HG02852 (cell line): Measurements from ENCODE around the gene BSG.
"Not testable (repeated sequence)": the region's sequence is repeated elsewhere in the genome, so short reads cannot be mapped to it uniquely, and the experiment has no call there.

ENCODE experiments used
- ATAC-seq: cut with Tn5 transposase; IDR thresholded peaks from one replicate; pipeline ENCODE4 v1.9.1; 2021; ENCODE audit warnings: mild to moderate bottlenecking, moderate library complexity; ENCODE audit not compliant: unreplicated experiment

Gene BSG

DNA sequence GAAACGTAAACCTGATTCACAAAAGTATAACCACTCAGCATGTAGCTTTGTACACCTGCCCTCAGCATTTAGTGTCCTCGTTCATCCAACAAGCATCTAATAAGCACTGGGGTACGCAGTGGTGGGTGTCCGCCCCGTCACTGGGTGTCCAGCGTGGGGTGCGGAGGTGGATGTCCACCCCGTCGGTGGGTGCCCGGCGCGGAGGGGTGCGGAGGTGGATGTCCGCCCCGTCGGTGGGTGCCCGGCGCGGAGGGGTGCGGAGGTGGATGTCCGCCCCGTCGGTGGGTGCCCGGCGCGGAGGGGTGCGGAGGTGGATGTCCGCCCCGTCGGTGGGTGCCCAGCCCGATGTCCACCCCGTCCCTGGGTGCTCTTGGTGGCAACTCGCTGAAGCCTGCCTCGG is 12.8 kb downstream of the BSG start:
- ATAC-seq = not testable (repeated sequence)

- ATAC-seq = no peak
Measured at GRCh38 chr19:585551-586110, 13.2 kb downstream of the BSG start.

GRCh38 chr19:588093-588740 is 15.8 kb downstream of the BSG start:
- no peak for ATAC-seq

GRCh38 chr19:588741-589692 is 16.6 kb downstream of the BSG start:
- no peak for ATAC-seq

- ATAC-seq = no peak
Measured at GRCh38 chr19:589693-590395, 17.4 kb downstream of the BSG start, which contains the start of gene HCN2. Gene HCN2 (plus strand): TSS chr19:589881. CDS start chr19:589946, 65 bp downstream.

DNA sequence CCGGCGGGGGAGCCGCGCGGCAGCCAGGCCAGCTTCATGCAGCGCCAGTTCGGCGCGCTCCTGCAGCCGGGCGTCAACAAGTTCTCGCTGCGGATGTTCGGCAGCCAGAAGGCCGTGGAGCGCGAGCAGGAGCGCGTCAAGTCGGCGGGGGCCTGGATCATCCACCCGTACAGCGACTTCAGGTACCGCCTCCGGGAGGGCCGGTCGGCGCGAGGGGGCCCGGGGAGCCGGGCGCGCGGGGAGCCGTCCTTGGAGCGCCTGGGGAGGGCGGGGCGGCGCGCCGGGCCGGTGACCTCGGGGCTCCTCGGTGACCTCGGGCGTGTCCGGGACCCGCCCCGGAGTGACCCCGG is 18.0 kb downstream of the BSG start:
- ATAC-seq = no peak

DNA sequence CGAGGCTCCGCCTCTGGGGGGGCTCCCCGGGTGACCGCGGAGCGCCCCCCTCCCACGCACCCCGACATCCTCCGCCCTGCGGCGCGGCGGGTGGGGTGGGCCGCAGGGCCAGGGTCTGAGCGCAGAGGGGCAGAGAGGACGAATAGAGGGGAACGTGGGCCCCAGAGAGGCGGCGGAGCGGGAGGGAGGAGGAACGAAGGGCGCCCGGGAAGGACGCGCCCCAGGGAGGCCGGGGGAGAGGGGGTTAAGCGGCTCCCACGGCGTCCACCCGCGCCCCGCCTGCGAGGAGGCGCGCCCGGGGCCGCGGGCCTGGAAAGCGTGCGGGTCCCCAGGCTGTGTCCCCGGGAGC is 18.3 kb downstream of the BSG start:
- no peak for ATAC-seq

DNA sequence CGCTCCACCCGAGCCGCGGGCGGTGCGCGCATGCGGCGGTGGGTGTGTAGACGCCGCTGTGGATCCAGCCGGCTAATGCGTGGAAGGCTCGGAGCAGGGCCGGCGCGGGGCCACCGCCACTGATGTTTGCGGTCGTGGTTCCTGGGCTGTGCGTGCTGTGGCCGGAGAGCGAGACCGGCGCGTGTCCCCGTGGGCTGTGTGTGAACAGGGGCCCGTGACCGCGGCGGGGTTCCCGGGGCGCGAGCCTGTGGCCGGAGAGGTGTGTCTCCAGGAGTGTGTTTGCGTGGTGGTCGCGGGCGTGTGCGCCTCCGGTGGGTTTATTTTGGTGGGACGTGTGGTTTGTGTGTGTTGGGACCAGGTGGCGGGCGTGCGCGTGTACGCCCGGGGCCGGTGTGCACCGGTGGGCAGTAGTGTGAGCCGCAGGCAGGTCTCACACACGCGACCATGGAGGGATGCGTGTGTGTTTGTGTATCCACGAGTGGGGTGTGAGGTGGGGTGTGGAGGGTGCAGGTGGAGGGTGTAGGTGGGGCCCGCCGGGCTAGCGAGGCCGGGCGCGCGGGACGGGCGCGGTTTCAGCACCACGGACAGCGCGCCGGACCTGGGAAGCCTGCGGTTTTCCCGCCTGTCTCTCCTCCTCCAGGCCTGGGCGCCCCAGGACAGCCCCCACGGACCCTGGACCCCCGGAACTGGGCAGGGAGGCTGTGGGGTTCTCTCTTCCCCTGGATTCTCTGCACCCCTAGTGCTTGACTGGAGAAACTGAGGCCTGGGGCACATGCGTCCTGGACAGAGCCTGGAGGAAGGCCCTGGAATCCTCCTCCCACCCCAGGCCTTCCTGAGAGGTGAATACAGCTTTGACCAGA is 18.9 kb downstream of the BSG start:
- ATAC-seq = no peak

DNA sequence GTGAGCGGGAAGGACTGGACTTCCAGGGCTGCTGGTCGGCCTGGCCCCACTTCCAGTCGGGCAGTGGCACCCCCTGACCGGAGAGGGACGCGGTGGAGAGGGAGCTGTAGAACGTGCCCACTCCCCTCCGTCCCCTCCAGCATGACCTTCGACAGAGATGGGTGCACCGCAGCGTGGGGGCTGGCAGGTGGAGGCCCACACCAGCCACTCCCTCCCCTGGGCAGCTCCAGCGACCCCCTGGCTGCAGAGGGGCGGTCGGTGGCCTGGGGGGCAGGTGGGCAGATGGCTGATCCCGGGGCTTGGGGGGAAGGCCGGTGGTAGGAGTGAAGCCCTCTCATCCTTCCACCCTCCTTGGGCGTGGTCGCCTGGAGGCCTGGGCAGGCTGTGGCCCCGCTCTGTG is 19.7 kb downstream of the BSG start:
- ATAC-seq = no peak

DNA sequence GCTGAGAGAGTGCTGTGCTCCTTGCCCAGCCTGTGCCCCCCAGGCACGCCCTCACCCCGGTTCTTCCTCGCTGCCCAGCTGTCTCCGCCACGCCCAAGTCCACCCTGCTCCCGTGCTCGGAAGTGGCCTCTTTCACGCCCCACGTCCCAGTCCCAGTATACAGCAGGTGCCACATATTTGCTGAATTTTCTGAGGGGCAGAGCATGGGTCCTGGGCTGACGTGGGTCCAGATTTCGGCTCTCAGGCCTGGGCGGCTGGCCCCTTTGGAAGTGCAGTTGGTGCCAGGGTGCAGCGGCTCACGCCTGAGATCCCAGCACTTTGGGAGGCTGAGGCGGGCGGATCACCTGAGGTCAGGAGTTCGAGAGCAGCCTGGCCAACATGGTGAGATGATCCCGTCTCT is 20.7 kb downstream of the BSG start:
- ATAC-seq = no peak

GRCh38 chr19:593505-593904 is 21.1 kb downstream of the BSG start:
- ATAC-seq = no peak

- no peak for ATAC-seq
Measured at GRCh38 chr19:594265-594870, 22.0 kb downstream of the BSG start.

- ATAC-seq = no peak
Measured at GRCh38 chr19:595326-596262, 23.2 kb downstream of the BSG start.

- ATAC-seq = no peak
Measured at GRCh38 chr19:596263-596655, 23.9 kb downstream of the BSG start.

DNA sequence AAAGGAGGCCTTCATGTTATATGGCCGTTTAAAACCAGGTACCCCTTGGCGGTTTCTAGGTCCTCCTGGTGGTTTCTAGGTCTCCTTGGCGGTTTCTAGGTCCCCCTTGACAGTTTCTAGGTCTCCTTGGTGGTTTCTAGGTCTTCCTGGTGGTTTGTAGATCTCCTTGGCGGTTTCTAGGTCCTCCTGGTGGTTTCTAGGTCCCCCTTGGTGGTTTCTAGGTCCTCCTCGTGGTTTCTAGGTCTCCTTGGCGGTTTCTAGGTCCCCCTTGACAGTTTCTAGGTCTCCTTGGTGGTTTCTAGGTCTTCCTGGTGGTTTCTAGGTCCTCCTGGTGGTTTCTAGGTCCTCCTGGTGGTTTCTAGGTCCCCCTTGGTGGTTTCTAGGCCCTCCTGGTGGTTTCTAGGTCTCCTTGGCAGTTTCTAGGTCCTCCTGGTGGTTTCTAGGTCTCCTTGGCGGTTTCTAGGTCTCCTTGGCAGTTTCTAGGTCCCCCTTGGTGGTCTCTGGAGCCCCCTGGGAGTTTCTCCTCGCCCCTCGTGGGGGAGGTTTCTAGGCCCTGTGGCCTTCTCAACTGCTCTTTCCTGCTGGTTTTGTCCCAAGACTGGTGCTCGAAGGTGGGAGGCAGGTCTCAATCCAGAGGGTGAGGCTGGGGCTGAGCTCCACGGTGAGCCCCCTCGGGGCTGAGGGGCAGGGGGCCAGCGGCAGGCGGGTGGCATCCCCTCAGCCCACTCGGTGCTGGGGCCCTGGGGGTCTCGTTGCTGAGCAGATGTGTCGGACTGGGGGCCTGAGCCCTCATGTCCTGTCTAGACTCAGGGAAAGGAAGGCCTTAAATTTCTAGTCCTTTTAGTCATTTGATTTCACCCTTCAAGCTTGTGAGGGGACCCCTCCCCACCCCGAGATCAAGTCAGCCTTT is 25.3 kb downstream of the BSG start:
- ATAC-seq = no peak

DNA sequence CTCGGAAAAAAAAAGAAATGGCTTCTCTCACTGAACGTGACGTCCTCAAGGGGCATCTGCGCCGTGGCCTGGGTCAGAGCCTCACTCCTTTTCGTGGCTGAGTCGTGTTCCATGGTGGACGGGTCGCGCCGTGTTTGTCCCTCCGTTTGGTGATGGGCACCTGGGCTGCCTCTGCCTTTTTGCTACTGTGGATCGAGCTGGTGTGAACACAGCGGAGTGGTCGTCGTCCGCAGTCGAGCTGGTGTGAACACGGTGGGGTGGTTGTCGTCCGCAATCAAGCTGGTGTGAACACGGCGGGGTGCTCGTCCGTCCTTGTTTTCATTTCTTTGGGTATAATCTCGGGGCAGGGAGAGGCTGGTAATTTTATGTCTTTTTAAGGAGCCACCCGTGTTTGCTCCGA is 28.9 kb downstream of the BSG start:
- no peak for ATAC-seq

GRCh38 chr19:601790-602189 is 29.4 kb downstream of the BSG start:
- no peak for ATAC-seq
